ENCODE data around the gene PNLDC1.
"Not testable (repeated sequence)": the region's sequence is repeated elsewhere in the genome, so short reads cannot be mapped to it uniquely, and the experiment has no call there.

PNLDC1 gene

GRCh38 chr6:159819932-159820640, 20.0 kb downstream of the PNLDC1 start:
- DNase-seq = peak; percentile 50

- no peak for DNase-seq
Observed at GRCh38 chr6:159821122-159821521, 21.0 kb downstream of the PNLDC1 start.

GRCh38 chr6:159821726-159822125, 21.6 kb downstream of the PNLDC1 start:
- DNase-seq = no peak

GRCh38 chr6:159823953-159824352, 23.9 kb downstream of the PNLDC1 start:
- no peak for DNase-seq

GRCh38 chr6:159824690-159825089, 24.6 kb downstream of the PNLDC1 start:
- DNase-seq = not testable (repeated sequence)

- no peak for DNase-seq
Observed at GRCh38 chr6:159826004-159826403, 25.9 kb downstream of the PNLDC1 start.

GRCh38 chr6:159826968-159827647, 27.0 kb downstream of the PNLDC1 start:
- DNase-seq = no peak

- DNase-seq = no peak
Observed at GRCh38 chr6:159828074-159828473, 28.0 kb downstream of the PNLDC1 start.

GRCh38 chr6:159829526-159829925, 29.4 kb downstream of the PNLDC1 start:
- no peak for DNase-seq

- no peak for DNase-seq
Observed at GRCh38 chr6:159830501-159831372, 30.7 kb downstream of the PNLDC1 start.

GRCh38 chr6:159831373-159831679, 31.2 kb downstream of the PNLDC1 start:
- DNase-seq = no peak

- DNase-seq = no peak
Observed at GRCh38 chr6:159832946-159833345, 32.9 kb downstream of the PNLDC1 start.

GRCh38 chr6:159833556-159833955, 33.5 kb downstream of the PNLDC1 start:
- DNase-seq = no peak

- no peak for DNase-seq
Observed at GRCh38 chr6:159833997-159834603, 34.0 kb downstream of the PNLDC1 start.

- no peak for DNase-seq
Observed at GRCh38 chr6:159836718-159837490, 36.8 kb downstream of the PNLDC1 start.

GRCh38 chr6:159837511-159837910, 37.4 kb downstream of the PNLDC1 start:
- DNase-seq = no peak

- no peak for DNase-seq
Observed at GRCh38 chr6:159838020-159838744, 38.1 kb downstream of the PNLDC1 start.

- DNase-seq = no peak
Observed at GRCh38 chr6:159842035-159842434, 42.0 kb downstream of the PNLDC1 start.

- no peak for DNase-seq
Observed at GRCh38 chr6:159844737-159845645, 44.9 kb downstream of the PNLDC1 start.

- DNase-seq = not testable (repeated sequence)
Observed at GRCh38 chr6:159848552-159848951, 48.5 kb downstream of the PNLDC1 start.

- DNase-seq = not testable (repeated sequence)
Observed at GRCh38 chr6:159849851-159850250, 49.8 kb downstream of the PNLDC1 start.
